Panc1 (cell line): ENCODE measurements around the gene RENBP. TPM values are rescaled to one million over a fixed set of nuclear protein-coding genes. Genes with fewer than 3 reads are reported as not detected.

Experiments
- ATAC-seq: fragments of 200-7000 bp; cut with Tn5 transposase; 2 replicates; pipeline ENCODE4 v1.9.1; 2020; ENCODE audit warnings: mild to moderate bottlenecking, moderate library complexity
- BruUV-seq: library from RNA; stranded (reverse); fragments of 400-500 nt; replicated peaks from 2 replicates; lab custom pipeline; 2021; lab: Mats Ljungman, UMichigan
- CTCF ChIA-PET: fragments of 300-600 bp; sonication (Branson Sonifier 250); formaldehyde crosslinking; loops from one replicate; lab custom pipeline; 2022; ENCODE audit warnings: antibody characterized with exemption; lab: Charles Lee
- POLR2A ChIA-PET: fragments of 300-600 bp; sonication (Branson Sonifier 250); formaldehyde crosslinking; loops from one replicate; lab custom pipeline; 2022; ENCODE audit warnings: antibody characterized with exemption; lab: Charles Lee
- DNase-seq: peaks from one replicate; pipeline ENCODE4 v3.0.0-alpha.2; 2010; ENCODE audit warnings: low read depth, low spot score
- H3K27ac ChIP-seq: 2 replicates; pipeline ENCODE4 v1.5.1; 2011; ENCODE audit warnings: mild to moderate bottlenecking, low read length, inconsistent platforms
- H3K27me3 ChIP-seq: fragments of 200-500 bp; sonication (Bioruptor generic); 2 replicates; pipeline ENCODE4 v1.6.0; 2014; ENCODE audit warnings: low read length, inconsistent platforms; ENCODE audit not compliant: control insufficient read depth, insufficient read depth
- H3K36me3 ChIP-seq: fragments of 200-500 bp; sonication (Bioruptor generic); 2 replicates; pipeline ENCODE4 v1.5.1; 2014; ENCODE audit warnings: inconsistent platforms, mild to moderate bottlenecking, low read length, moderate library complexity; ENCODE audit not compliant: control insufficient read depth, insufficient read depth
- H3K4me1 ChIP-seq: 2 replicates; pipeline ENCODE4 v1.5.1; 2011; ENCODE audit warnings: inconsistent platforms, mild to moderate bottlenecking, low read length, moderate library complexity; ENCODE audit not compliant: control insufficient read depth, insufficient read depth
- H3K4me3 ChIP-seq, 2 experiments: 2 replicates each; pipeline ENCODE4 v1.5.1; 2011 to 2012; ENCODE audit warnings: low read depth in 2 of 2, low read length in 2 of 2, mild to moderate bottlenecking in 2 of 2, inconsistent platforms in 1 of 2, moderate library complexity in 1 of 2
- H3K9me3 ChIP-seq: fragments of 200-500 bp; sonication (Bioruptor generic); 2 replicates; pipeline ENCODE4 v1.5.1; 2014; ENCODE audit warnings: low read depth, mild to moderate bottlenecking, inconsistent platforms, low read length, moderate library complexity; ENCODE audit not compliant: control insufficient read depth, insufficient read depth
- POLR2AphosphoS5 ChIP-seq: IDR thresholded peaks from 2 replicates; pipeline ENCODE4 v1.6.1; 2012; ENCODE audit warnings: mild to moderate bottlenecking, low read depth, low read length, moderate library complexity
- SIN3A ChIP-seq: IDR thresholded peaks from 2 replicates; pipeline ENCODE4 v1.6.1; 2012; ENCODE audit warnings: low read depth, mild to moderate bottlenecking, low read length, moderate library complexity, borderline replicate concordance; ENCODE audit not compliant: insufficient read depth
- TCF7L2 ChIP-seq: IDR thresholded peaks from 2 replicates; pipeline ENCODE4 v1.6.1; 2011; ENCODE audit warnings: mild to moderate bottlenecking, low read depth, low read length, inconsistent platforms
- in situ Hi-C: cut with HindIII; loops from 2 replicates; pipeline ENCODE4 v1.10.0; 2016; ENCODE audit warnings: low sequenced_read_pairs, low pct_unique_long_range_greater_than_20kb
- intact Hi-C: fragments of 100-400 bp; cut with micrococcal nuclease; formaldehyde crosslinking; loops from one replicate; pipeline ENCODE4 v1.10.0; 2022; ENCODE audit not compliant: unreplicated experiment
- total RNA-seq: library from RNA; stranded (reverse); gene quantifications from one replicate; pipeline ENCODE4 v1.2.1, GENCODE V29; 2021; ENCODE audit not compliant: unreplicated experiment
- TF ChIP-seq, protein P1 (sequence below), 2 experiments: IDR thresholded peaks; 2 replicates each; pipeline ENCODE4 v1.6.1; 2011 to 2012; ENCODE audit warnings: low read depth in 2 of 2, control low read depth in 1 of 2, low read length in 1 of 2, mild to moderate bottlenecking in 1 of 2, moderate library complexity in 1 of 2; ENCODE audit not compliant: insufficient read depth in 1 of 2
- TF ChIP-seq, protein P2 (sequence below): fragments of 450-650 bp; IDR thresholded peaks from 2 replicates; pipeline ENCODE4 v1.5.1; 2017; ENCODE audit warnings: mild to moderate bottlenecking

RENBP gene
- total RNA-seq, 1 experiment from 2014 or later, result 0.62 TPM

DNA sequence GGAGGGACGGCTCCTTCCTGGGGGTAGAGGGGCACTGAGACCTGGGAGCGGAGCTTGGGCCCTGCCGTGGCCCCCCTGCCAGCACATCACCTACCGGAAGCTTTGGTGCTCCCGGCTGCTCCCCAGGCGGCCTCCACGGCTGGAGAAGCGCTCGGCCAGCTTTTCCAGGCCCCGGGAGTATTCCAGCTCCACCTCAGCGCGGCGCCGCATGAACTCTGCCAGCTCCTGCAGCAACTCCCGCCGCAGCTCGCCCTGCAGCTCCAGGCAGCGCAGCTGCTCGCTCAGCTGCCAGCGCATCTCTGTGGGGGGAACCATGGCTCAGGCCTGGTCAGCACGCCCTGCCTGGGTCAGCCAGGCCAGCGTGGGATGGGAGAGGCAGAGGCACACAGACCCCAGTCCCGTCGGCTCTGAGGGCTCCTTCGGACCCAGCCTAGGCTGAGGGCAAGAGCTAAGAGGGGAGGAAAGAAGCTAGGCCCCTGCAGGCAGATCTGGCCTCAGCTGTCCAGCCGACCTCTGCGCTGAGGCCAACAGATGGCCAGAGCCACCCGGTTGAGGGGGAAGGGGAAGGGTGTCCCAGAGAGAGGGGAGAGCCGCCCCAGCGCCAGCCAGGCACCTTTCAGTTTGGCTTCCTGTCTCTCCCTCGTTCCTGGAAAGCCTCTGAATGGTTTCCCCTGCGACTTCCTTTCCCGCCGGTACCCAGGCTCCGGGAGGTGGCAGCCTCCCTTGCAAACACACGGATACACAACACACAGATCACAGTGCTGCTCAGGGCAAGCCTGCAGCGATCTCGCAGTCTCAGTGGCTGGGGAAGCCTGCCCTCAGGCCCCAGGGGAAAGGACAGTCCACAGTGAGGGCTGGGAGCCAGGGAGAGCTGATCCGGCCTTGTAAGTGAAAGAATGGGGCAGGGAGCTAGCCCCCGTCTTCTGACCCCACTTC lies 22.7 kb downstream of the RENBP start:
- DNase-seq (no peak), ATAC-seq (no peak)
- no peaks in the 10 kb centered on the region for H3K9me3 ChIP-seq
- no TSS peak for BruUV-seq
- no peaks in the 10 kb centered on the region for H3K27me3 ChIP-seq
- intact Hi-C loops (loop anchor here (10.0 kb wide), 1 partner anchor 157 kb away; the partner anchor contains the start of gene PLXNB3), in situ Hi-C loops (no loop called here)
- peaks cover 32% of the 10 kb centered on the region for H3K4me1 ChIP-seq
- TF ChIP-seq POLR2AphosphoS5, result no peak
- TF ChIP-seq, protein P1, sequence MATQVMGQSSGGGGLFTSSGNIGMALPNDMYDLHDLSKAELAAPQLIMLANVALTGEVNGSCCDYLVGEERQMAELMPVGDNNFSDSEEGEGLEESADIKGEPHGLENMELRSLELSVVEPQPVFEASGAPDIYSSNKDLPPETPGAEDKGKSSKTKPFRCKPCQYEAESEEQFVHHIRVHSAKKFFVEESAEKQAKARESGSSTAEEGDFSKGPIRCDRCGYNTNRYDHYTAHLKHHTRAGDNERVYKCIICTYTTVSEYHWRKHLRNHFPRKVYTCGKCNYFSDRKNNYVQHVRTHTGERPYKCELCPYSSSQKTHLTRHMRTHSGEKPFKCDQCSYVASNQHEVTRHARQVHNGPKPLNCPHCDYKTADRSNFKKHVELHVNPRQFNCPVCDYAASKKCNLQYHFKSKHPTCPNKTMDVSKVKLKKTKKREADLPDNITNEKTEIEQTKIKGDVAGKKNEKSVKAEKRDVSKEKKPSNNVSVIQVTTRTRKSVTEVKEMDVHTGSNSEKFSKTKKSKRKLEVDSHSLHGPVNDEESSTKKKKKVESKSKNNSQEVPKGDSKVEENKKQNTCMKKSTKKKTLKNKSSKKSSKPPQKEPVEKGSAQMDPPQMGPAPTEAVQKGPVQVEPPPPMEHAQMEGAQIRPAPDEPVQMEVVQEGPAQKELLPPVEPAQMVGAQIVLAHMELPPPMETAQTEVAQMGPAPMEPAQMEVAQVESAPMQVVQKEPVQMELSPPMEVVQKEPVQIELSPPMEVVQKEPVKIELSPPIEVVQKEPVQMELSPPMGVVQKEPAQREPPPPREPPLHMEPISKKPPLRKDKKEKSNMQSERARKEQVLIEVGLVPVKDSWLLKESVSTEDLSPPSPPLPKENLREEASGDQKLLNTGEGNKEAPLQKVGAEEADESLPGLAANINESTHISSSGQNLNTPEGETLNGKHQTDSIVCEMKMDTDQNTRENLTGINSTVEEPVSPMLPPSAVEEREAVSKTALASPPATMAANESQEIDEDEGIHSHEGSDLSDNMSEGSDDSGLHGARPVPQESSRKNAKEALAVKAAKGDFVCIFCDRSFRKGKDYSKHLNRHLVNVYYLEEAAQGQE (IDR thresholded peaks at IDR 0.05; ENCODE audit: insufficient read depth in 1 of 2, low read depth in 2 of 2, low read length in 1 of 2), result no peak
- TF ChIP-seq SIN3A, result no peak
- TF ChIP-seq TCF7L2, result no peak
- TF ChIP-seq, protein P2, sequence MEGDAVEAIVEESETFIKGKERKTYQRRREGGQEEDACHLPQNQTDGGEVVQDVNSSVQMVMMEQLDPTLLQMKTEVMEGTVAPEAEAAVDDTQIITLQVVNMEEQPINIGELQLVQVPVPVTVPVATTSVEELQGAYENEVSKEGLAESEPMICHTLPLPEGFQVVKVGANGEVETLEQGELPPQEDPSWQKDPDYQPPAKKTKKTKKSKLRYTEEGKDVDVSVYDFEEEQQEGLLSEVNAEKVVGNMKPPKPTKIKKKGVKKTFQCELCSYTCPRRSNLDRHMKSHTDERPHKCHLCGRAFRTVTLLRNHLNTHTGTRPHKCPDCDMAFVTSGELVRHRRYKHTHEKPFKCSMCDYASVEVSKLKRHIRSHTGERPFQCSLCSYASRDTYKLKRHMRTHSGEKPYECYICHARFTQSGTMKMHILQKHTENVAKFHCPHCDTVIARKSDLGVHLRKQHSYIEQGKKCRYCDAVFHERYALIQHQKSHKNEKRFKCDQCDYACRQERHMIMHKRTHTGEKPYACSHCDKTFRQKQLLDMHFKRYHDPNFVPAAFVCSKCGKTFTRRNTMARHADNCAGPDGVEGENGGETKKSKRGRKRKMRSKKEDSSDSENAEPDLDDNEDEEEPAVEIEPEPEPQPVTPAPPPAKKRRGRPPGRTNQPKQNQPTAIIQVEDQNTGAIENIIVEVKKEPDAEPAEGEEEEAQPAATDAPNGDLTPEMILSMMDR, result no peak
- H3K36me3 ChIP-seq, result no peaks in the 10 kb centered on the region
- H3K27ac ChIP-seq, result no peak overlapping the region
- no peak overlapping the region for H3K4me3 ChIP-seq
- CTCF ChIA-PET, result interaction anchor here (0.7 to 2.2 kb wide), 4 partner anchors 12 to 89 kb away, joined by 3 to 24 read pairs (median 8); no protein-coding TSS in a partner anchor
- POLR2A ChIA-PET, result no interaction called here

DNA sequence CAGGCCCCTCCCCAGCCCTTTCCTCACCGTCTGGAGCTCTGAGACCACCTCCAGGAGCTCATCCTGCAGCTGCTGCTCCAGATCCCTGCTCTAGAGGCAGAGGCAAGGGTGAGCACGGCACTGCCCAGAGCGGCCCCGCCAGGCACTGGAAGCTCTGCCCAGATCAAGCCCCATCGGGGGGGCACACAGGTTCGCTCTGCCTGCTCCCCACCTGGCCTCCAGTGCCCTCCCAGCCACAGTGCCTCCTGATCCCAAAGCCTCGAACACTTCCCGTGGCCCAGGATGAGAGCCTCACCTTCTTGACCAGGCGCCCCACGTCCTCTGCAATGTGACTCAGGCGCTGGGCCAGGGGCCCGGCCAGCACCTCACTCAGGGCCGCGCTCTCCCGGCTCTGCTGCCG lies 23.4 kb downstream of the RENBP start:
- CTCF ChIA-PET, result interaction anchor here (1.3 to 1.7 kb wide), 2 partner anchors 14 to 26 kb away, joined by 3 to 4 read pairs; no protein-coding TSS in a partner anchor
- TF ChIP-seq, protein P1 (IDR thresholded peaks at IDR 0.05; ENCODE audit: insufficient read depth in 1 of 2, low read depth in 2 of 2, low read length in 1 of 2), result no peak
- TF ChIP-seq, protein P2, result no peak
- TF ChIP-seq TCF7L2 (no peak), POLR2AphosphoS5 (no peak), SIN3A (no peak)
- DNase-seq (no peak), ATAC-seq (no peak)
- H3K9me3 ChIP-seq, result no peaks in the 10 kb centered on the region
- H3K4me3 ChIP-seq, result no peak overlapping the region
- H3K4me1 ChIP-seq, result peaks cover 27% of the 10 kb centered on the region
- no TSS peak for BruUV-seq
- H3K27me3 ChIP-seq, result no peaks in the 10 kb centered on the region
- intact Hi-C loops, result loop anchor here (10.0 kb wide), 1 partner anchor 156 kb away; the partner anchor contains the start of gene PLXNB3
- in situ Hi-C loops, result no loop called here
- POLR2A ChIA-PET, result no interaction called here
- H3K27ac ChIP-seq, result no peak overlapping the region
- H3K36me3 ChIP-seq, result no peaks in the 10 kb centered on the region
